Mucosa of descending colon (tissue), 3 donors: ENCODE results near the gene LRP10. TPM values are rescaled to one million over a fixed set of nuclear protein-coding genes. Genes with fewer than 3 reads are reported as not detected.

ENCODE experiments used
- ATAC-seq: fragments of 200-7000 bp; cut with Tn5 transposase; one replicate; pipeline ENCODE4 v1.9.1; 2020; ENCODE audit warnings: mild to moderate bottlenecking, moderate library complexity
- DNase-seq, 3 donors: peaks; one replicate each; pipeline ENCODE4 v3.0.0-alpha.2; 2020
- H3K36me3 ChIP-seq: fragments of 200-600 bp; one replicate; pipeline ENCODE4 v1.8.0; 2021; ENCODE audit warnings: low read depth, mild to moderate bottlenecking
- H3K4me1 ChIP-seq: fragments of 200-600 bp; one replicate; pipeline ENCODE4 v1.8.0; 2021; ENCODE audit warnings: low read depth, mild to moderate bottlenecking
- H3K4me3 ChIP-seq: fragments of 200-600 bp; one replicate; pipeline ENCODE4 v1.8.0; 2021; ENCODE audit warnings: mild to moderate bottlenecking
- H3K9me3 ChIP-seq: fragments of 200-600 bp; one replicate; pipeline ENCODE4 v1.8.0; 2021; ENCODE audit warnings: mild to moderate bottlenecking
- intact Hi-C, 2 donors: fragments of 100-400 bp; cut with DNase I in 1 of 2; cut with micrococcal nuclease in 1 of 2; formaldehyde crosslinking; loops; one replicate each; pipeline versions ENCODE4 v1.11.0 to v1.11.1; 2022; cut with DNase I, micrococcal nuclease
- total RNA-seq, 3 donors: library from RNA; stranded (reverse); fragmentation: NEBNext Ultra II Directional in 2 of 3; extraction: Animal tissue kit (Norgen Biotek cat#: 25700) in 2 of 3; gene quantifications; one replicate each; pipeline versions ENCODE4 v1.2.1 to v1.2.4, GENCODE V29; 2021 to 2023
- TF ChIP-seq, protein P1 (sequence below): fragments of 200-600 bp; IDR thresholded peaks from one replicate; pipeline ENCODE4 v1.8.0; 2022; ENCODE audit warnings: antibody characterized with exemption, mild to moderate bottlenecking
- donor health status: DM: no; HTN: no; CAD: no; lungs with moderate emphysema.
- donor health status: DM: no; HTN: no; CAD: no.
- donor health status: DM: no; HTN: yes; CAD: no.

LRP10 gene
- total RNA-seq, 3 donors from 2014 or later, result 218 to 276 (median 245) TPM

GRCh38 chr14:22923746-22924145, 52.2 kb downstream of the LRP10 start:
- Histone ChIP-seq H3K36me3 (no peaks in the 10 kb centered on the region), H3K4me3 (no peak overlapping the region), H3K9me3 (no peaks in the 10 kb centered on the region), H3K4me1 (peaks cover 27% of the 10 kb centered on the region)
- ATAC-seq, result no peak
- DNase-seq, result no peak
- intact Hi-C loops, result no loop called here
- TF ChIP-seq, protein P1, sequence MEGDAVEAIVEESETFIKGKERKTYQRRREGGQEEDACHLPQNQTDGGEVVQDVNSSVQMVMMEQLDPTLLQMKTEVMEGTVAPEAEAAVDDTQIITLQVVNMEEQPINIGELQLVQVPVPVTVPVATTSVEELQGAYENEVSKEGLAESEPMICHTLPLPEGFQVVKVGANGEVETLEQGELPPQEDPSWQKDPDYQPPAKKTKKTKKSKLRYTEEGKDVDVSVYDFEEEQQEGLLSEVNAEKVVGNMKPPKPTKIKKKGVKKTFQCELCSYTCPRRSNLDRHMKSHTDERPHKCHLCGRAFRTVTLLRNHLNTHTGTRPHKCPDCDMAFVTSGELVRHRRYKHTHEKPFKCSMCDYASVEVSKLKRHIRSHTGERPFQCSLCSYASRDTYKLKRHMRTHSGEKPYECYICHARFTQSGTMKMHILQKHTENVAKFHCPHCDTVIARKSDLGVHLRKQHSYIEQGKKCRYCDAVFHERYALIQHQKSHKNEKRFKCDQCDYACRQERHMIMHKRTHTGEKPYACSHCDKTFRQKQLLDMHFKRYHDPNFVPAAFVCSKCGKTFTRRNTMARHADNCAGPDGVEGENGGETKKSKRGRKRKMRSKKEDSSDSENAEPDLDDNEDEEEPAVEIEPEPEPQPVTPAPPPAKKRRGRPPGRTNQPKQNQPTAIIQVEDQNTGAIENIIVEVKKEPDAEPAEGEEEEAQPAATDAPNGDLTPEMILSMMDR, result no peak

DNA sequence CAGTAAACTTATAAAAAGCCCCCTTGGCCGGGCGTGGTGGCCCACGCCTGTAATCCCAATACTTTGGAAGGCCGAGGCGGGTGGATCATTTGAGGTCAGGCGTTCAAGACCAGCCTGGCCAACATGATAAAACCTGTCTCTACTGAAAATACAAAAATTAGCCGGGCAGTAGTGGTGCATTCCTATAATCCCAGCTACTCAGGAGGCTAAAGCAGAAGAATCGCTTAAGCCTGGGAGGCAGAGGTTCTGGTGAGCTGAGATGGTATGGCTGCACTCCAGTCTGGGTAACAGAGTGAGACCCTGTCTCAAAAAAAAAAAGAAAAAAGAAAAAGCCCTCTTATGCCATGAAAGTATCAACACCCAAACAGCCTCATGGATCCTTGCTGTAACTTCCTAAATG, 54.0 kb downstream of the LRP10 start:
- ATAC-seq, result no peak
- H3K36me3 ChIP-seq, result no peaks in the 10 kb centered on the region

DNA sequence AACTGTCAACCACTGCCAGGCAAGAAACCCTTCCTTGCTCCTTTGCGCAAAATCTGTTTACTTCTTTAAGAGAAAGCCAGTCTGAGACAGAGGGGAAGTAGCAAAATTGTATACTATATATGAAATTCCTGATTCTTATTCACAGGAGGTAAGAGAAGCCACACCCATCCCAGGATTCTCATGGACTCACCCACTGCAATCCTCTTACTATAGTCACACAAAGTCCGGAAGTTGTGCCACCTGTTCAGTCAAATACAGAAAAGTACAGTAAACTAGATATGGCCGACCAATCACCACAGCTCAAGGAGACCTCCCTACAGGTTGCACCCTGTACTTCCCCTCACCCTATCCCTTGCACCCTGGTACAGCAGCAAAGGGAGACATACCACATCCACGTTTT, 54.8 kb downstream of the LRP10 start:
- intact Hi-C loops, result no loop called here
- H3K9me3 ChIP-seq, result no peaks in the 10 kb centered on the region
- TF ChIP-seq, protein P1, result no peak
- ATAC-seq, result peak; percentile 27
- DNase-seq, result peak in 1 of 3 donors; percentile 57
- peaks cover 20% of the 10 kb centered on the region for H3K4me1 ChIP-seq
- no peaks in the 10 kb centered on the region for H3K36me3 ChIP-seq
- no peak overlapping the region for H3K4me3 ChIP-seq

More for the DNA sequence above, 54.0 kb downstream of the LRP10 start:
- intact Hi-C loops, result no loop called here
- no peak for DNase-seq
- Histone ChIP-seq H3K4me3 (no peak overlapping the region), H3K4me1 (peaks cover 20% of the 10 kb centered on the region), H3K9me3 (no peaks in the 10 kb centered on the region)
- TF ChIP-seq, protein P1, result no peak

GRCh38 chr14:22928237-22929103, 56.9 kb downstream of the LRP10 start:
- no peak for ATAC-seq

GRCh38 chr14:22929104-22929960, 57.8 kb downstream of the LRP10 start, which contains the start of gene PRMT5:
PRMT5 (minus strand) TSS chr14:22929376; CDS start chr14:22929361, 15 bp downstream.
- Histone ChIP-seq H3K9me3 (no peaks in the 10 kb centered on the region), H3K4me1 (peaks cover 20% of the 10 kb centered on the region), H3K36me3 (no peaks in the 10 kb centered on the region), H3K4me3 (peak within 1 kb of the TSS; percentile 71)
- ATAC-seq (peak; percentile 95), DNase-seq (peak; percentile 98 to 99 (median 99))
- TF ChIP-seq, protein P1, result no peak
- intact Hi-C loops, result no loop called here

More at GRCh38 chr14:22928237-22929103, 56.9 kb downstream of the LRP10 start:
- H3K4me1 ChIP-seq, result peaks cover 20% of the 10 kb centered on the region
- intact Hi-C loops, result no loop called here
- no peaks in the 10 kb centered on the region for H3K9me3 ChIP-seq
- H3K36me3 ChIP-seq, result no peaks in the 10 kb centered on the region
- DNase-seq, result peak in 1 of 3 donors; percentile 30
- H3K4me3 ChIP-seq, result peak overlapping the region; percentile 71
- TF ChIP-seq, protein P1, result no peak
